Right renal pelvis (tissue), 4 donors: ENCODE results near the gene NPTX1. TPM values are rescaled to one million over a fixed set of nuclear protein-coding genes. Genes with fewer than 3 reads are reported as not detected.

Source experiments
- DNase-seq, 4 donors: peaks; one replicate each; pipeline ENCODE4 v3.0.0-alpha.2; 2013; ENCODE audit warnings: low read depth in 4 of 4, low spot score in 3 of 4, missing footprints in 1 of 4
- polyA plus RNA-seq, 4 donors: library from polyadenylated mRNA; unstranded; fragments of 120-200 nt; gene quantifications; one replicate each; pipeline ENCODE4 v1.2.1, GENCODE V29; 2013; ENCODE audit not compliant: insufficient read length in 4 of 4

The NPTX1 gene
- polyA plus RNA-seq, 4 donors = 0.75 to 1.4 (median 1.4) TPM

DNA sequence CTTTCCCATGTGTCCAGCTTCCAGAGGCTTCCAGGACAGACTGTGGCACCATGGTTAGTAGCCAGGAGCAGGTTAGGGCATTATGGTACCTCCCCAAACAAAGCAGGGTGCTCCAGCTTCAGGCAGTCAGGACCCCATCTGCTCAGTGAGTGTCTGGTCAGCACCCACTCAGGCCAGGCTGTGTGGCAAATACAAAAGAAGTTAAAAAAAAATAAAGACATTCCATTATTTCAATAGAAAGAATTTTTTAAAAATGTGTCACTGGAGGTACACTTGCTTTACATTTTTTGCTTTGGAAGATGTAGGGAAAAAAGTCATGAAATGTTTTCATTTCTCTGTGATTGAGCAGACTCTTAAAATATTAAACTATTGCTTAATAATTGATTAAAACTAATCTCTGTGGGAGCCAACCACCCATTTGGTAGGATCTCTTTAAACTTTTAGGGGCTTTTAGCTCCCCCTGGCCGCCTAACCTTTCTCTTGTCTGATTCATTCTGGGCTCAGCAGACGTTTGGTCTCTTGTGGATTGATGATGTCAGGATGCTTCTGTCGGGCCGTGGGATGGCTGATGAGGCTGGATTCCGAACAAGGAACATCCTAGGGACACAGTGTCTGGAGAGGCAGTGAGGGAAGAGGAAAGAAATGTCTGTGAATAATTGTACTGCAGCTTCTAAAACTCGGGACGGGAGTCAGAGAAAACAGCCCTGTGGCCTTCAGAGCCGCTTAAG is 28.4 kb upstream of the NPTX1 start:
- DNase-seq = no peak

DNA sequence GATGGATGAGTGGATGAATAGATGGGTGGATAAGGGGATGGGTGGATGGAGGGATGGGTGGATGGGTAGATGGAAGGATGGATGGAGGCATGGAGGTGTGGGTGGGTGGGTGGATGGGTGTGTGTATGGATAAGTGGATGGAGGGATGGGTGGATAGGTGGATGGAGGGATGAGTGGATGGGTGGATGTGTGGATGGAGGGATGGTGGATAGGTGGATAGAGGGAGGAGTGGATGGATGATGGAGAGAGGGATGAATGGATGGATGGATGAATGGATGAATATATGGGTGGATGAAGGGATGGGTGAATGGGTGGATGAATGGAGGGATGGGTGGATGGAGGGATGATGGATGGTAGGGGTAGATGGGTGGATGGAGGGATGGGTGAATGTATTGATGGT is 27.5 kb upstream of the NPTX1 start:
- DNase-seq = no peak

DNA sequence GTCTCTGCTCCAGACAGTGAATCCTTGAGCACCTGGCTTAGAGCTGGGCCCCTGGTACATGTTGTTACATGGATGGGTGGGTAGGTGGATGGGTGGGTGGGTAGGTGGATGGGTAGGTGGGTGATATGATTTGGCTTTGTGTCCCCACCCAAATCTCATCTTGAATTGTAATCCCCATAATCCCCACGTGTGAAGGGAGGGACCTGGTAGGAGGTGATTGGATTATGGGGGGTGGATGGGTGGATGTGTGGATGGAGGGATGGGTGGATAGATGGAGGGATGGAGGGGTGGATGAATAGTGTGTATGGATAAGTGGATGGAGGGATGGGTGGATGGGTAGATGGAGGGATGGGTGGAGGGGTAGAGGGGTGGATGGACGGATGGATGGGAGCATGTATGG is 26.6 kb upstream of the NPTX1 start:
- no peak for DNase-seq

DNA sequence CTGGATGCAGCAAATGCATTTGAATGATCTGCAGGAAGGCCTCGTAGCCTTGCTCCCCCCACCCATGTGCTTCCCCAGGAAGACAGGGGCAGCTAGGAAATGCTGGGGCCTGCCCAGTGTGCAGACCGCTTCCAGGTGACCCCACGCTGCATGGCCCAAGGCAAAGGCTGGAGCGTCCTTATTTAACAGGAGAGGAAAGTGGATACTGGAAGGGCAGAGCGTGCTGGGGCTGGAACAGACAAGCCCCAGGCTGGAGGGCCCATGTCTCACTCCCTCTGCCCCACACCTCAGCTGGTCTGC is 26.1 kb upstream of the NPTX1 start:
- no peak for DNase-seq

DNA sequence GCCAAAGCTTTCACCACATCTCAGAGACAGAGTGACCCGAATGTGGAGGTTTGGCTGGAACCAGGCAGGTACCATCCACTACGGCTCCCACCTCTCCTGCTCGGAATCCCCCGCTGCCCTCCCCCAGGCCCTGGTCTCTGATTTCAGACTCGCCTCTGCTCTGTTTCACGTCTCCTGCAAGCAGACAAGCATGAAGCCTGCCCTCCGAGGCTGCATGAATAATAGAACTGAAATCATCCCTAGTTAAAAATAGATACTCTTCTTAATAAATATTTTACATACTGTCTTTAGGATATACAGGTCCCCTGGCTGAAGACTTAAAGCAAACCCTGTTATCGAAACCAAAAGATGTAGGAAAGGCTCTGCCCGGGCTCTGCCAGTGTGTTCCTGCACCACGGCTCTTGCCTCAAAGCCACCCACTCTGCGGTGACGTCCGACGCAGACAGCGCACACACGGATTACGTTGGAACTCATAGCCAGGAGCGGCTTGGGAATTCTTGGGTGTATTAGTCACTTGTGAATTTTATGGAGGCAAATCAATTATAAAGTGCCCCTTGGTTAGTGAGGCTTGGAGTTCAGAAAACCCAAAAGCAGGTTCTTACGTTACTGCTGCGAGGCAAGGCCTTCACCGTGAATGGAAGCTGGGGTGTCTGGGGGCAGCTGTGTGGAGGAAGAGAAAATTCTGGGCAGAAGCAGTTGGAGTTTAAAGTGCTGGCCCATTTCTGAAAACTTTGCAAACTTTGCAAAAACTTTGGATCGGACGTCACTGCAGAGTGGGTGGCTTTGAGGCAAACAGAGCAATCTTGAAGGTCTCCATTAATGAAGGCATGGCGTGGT is 25.6 kb upstream of the NPTX1 start:
- no peak for DNase-seq

DNA sequence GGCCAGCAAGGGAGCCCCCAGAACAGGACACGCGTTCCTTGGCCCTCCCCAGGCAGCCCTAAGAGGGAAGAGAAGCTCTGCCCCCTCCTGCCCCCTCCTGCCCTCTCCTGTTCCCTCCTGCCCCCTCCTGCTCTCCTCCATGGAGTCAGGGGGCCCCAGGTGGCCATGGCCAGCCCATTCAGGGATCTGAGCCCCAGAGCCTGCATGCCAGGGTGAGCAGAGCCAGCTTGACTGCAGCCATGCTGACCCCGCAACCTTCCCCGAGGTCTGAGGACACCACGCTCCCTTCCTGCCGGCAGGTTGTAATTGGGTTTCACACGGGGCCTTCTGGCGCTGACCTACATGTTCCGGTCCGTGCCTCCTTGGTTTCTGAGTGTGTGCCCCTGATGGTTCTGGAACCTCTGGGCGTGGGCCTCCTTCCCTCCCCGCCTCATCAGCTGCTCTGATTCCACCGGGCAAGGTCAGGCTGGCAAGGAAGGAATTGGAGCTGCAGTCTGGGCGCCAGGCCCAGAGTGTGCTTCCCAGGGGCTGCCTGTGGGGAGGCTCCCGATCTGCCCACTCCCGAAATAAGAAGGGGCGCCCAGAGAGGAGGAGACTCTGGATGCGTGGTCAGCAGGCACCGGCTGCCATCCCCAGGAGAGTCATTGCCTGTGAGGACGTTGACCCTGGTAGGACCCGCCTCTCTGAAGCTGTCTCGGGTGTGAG is 23.7 kb upstream of the NPTX1 start:
- no peak for DNase-seq

DNA sequence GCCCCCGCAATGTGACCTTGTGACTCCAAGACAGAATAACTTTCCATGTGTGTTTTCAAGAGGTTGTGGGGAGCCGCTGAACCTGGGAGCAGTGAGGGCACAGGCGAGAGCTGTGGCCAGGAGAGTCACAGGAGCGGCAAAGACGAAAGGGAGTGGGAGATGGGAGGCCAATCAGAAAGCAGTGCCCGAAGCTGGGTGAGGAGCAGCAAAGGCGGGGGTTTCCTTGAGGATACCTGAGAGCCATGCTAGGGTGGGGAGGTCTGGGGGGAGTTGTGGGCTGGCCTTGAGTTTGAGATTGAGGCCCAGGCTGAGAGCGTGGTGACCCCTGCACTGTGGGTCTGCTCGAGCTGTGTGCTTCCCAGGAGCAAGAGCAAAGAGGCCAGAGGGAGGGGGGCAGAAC is 23.2 kb upstream of the NPTX1 start:
- no peak for DNase-seq

DNA sequence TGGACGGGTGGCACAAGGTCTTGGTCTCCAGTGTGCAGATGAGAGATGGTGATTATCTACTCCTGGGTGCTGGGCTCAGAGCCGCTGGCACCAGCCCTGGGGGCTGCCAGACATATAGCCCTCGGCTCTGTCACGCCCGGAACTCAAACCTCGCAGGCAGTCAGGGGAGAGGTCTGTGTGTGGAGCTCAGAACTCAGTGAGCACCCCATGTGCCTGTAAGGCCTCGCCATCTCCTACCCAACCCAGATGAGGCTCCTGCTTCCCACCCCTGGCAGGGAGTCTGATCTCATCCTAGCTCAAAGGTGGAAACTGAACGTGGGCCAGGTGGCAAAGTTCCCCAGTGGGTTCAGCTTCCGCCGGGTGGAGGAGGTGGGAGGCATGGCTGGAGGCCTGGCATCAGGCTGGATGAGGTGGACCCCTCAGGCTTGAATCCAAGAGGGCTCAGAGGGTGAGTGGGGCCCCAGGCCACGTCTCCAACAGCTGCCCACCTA is 22.6 kb upstream of the NPTX1 start:
- DNase-seq = no peak

DNA sequence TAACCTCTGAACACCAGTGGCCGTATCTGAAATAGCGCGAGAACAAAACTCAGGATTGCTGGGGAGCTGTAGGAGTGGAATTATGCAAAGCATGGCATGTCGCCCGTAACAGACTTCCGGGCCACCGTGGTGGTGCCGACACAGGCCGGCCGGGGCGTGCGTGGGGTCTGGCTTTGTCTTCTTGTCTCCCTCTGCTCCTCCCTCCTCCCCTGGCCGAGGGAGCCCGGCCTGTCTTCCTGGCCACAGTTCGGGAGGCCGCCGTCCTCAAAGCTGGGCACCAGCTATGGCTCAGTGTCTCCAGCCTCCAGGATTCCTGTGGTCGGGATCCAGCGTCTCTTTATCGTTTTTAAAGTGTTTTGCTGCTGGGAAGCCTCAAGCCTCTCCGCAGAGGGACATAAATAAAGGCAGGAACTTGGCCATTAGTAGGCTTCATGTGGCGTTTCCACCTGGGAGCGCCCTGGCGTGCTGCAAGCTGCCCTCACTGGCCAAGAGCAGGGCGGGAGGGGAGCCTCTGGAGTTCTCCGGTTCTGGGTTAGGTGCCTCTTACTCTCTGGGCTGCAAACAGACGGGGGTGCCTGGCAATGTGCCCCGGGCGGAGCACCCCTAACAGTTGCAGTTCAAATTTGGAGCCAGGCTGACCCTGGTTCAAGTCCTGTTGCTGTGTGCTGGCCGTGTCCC is 22.0 kb upstream of the NPTX1 start:
- peak in 1 of 4 donors; percentile 65 for DNase-seq

DNA sequence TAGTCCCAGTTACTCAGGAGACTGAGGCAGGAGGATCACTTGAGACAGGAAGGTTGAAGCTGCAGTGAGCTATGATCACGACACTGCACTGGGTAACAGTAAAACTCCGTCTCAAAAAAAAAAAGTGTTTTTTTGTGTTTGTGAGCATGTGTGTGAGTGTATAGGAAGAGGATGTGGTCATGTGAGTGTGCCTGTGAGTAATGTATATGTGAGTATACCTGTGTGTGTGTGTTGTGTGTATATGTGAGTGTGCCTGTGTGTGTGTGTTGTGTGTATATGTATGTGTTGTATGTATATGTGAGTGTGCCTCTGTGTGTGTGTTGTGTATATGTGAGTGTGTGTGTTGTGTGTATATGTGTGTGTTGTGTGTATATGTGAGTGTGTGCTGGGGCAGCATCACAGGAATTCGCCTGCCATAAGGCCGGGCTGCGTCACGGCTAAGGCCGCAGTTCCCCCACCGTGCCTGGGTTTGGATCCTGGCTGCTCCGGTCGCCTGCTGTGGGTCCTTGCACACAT is 21.4 kb upstream of the NPTX1 start:
- DNase-seq = no peak

DNA sequence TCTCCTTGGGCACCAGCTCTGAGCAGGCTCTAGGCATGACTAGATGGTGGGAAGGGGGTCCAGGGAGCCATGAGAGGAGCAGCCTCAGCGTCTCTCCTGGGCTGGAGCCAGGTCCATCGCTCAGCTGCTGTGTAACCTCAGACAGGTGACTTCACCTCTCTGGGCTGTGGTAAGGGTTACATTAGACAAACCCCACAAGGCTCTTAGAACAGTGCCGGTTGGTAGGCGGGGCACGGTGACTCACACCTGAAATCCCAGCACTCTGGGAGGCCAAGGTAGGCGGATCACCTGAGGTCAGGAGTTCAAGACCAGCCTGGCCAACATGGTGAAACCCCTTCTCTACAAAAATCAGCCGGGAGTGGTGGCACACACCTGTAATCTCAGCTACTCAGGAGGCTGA is 18.1 kb upstream of the NPTX1 start:
- no peak for DNase-seq

DNA sequence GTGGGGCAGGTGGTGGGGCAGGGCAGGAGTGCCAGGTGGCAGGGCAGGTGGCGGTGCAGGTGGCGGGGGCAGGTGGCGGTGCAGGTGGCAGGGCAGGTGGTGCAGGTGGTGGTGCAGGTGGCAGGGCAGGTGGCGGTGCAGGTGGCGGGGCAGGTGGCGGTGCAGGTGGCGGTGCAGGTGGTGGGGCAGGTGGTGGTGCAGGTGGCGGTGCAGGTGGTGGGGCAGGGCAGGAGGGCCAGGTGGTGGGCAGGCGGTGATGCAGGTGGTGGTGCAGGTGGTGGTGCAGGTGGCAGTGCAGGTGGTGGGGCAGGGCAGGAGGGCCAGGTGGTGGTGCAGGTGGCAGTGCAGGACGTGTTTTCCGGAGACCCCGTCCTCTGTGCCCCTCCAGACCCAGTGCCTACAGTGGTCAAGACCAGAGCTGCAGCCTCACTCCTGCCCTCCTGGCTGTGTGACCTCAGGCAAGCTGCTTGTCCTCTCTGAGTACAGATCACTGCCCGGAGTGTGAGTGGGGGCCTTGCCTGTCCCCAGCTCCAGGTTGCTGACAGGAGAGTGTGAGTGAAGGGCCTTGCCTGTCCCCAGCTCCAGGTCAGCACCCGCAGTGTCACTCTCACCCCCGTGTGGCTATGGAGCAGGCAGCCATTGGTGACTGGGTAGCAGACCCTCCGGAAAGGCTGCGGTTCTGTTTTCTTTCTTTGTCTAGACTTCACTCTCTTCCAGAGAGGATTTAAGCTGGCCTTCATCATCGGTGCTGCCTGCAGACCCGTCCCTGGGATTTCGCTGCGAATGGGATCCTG is 16.1 kb upstream of the NPTX1 start:
- no peak for DNase-seq

DNA sequence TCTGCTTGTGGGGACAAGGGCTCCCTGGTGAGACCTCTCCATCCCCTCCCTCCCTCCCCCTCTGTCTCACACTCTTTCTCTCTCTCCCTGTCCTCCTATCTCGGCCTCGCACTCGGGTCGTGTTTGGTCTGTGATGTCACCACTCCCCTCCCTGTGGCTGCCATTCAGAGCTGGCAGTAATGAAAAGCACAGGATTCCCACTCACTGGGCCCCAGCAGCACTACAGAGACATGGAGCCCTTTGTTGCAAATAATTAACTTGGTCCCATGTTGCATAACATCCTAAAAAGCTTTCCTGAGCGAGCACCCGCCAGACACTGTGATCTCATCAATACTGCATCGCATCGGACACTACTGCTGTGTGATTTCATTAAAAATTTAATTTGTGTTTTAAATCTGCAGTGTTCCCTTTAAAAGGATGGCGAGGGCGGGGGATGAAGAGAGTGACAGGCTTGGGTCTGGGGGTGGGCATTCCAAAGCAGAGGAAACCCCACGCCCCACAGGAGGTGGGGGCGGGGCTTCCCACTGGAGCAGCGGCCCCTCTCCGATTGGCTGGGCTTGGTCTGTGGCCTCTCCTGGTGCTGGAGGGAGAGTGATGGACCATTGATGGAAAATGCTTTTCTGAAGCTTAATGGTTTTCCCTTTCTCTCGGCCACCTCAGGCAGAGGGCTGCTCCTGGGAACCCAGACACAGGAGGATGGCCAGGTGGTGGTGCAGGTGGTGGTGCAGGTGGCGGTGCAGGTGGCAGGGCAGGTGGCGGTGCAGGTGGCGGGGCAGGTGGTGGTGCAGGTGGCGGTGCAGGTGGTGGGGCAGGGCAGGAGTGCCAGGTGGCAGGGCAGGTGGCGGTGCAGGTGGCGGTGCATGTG is 15.3 kb upstream of the NPTX1 start:
- no peak for DNase-seq

DNA sequence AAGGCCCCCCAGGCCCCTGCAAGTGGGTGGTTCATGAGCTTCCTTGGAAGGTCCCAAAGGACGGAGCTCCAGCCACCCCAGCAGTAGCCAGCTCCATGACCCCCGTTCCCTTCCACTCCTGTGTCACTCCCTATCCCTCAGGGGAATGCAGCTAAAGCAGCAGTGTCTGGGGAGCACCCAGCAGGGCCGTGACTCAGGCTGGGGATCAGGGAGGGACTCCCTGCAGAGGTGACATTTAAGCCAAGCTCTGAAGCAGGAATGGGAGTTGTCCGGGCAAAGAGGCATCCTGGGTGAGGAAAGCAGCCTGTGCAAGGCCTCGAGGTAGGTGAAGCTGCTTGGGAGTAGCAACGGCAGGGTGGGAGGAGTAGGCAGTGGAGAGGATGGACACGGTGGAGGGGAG is 11.1 kb upstream of the NPTX1 start:
- no peak for DNase-seq

DNA sequence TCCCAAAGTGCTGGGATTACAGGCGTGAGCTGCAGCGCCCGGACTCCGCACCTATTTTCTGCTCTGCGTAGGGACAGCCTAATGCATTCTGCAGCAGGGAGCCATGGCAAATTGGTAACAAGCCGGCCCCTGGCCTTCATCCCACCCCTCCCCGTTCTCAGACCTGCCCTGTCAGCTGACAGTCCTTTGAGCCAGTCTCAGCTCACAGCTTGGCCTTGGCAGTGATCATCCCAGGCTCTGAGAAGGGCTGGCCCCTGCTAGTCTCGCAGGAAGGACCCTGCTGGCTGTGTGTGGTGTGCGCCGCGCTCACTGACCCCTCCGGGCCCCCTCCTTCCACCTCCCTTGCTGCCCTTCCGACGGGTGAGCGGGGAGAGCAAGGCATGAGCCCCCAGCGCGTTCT is 10.3 kb upstream of the NPTX1 start:
- DNase-seq = no peak

DNA sequence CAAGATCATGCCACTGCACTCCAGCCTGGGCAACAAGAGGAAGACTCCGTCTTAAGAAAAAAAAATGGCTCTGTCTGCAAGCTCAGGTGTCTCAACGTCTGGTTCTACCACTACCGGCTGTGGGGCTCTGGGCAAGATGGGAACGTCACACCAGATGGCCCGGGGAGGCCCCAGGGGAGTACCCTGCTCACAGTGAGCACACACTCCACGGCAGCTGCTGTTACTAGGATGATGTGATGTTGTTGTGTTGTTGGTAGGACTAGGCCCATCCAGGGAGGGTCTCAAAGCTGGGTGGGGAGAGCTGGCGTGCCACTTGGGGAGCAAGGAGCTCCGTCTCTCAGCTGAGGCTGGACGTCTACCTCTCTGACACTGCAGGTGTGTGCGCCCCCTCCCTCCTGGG is 9.4 kb upstream of the NPTX1 start:
- DNase-seq = no peak

DNA sequence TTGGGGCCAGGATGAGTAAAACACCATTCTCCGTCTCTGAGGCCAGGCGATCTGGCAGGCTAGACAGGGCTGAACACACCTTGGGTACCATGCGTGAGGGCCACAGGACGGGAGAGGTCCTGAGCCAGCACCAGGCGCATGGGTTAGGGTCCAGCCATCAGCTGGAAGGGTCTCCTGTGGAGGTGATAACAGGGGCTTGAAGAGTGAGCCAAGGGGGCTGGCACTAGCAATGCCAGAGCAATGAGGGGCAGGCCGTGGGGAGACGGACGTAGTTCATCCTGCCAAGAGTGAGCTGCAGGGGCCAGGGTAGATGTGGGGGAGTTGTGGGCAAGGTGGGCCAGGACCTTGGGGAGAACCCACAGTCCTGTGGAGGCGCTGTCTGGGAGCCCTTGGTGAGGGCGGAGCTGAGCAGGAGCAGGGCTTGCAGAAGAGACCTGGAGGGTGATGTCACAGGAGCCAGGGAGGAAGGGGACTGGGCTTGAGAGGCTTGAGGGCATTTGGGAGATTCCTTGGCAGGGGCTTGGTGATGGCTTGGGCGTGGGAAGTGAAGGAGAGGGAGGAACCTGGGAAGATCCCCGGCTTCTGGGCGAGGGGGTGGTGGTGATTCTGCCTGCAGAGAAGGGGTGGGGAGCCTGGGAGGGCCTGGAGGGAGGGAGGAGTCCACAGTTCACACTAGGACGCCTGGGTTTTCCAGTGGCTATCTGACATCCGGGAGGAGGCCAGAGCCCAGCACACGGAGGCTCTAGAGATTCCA is 6.3 kb upstream of the NPTX1 start:
- DNase-seq = no peak

DNA sequence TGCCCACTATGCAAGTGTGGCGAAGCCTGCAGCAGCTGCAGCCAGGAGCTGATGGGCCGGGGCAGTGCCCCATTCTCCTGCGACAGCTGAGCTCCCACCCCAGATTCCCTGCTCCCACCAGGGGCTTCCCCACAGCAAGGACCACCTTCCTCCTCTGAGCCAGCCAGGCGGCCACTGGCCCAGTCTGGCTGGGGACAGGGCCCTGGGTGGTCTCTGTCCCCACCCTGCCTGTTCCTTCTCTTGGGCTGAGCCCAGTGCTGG is 5.6 kb upstream of the NPTX1 start:
- no peak for DNase-seq
